AG08396 (cell line): Measurements from ENCODE around the gene UVSSA.

ENCODE experiments used
- DNase-seq: peaks from one replicate; pipeline ENCODE4 v3.0.0; 2012; ENCODE audit warnings: low spot score, mixed read lengths

UVSSA gene

DNA sequence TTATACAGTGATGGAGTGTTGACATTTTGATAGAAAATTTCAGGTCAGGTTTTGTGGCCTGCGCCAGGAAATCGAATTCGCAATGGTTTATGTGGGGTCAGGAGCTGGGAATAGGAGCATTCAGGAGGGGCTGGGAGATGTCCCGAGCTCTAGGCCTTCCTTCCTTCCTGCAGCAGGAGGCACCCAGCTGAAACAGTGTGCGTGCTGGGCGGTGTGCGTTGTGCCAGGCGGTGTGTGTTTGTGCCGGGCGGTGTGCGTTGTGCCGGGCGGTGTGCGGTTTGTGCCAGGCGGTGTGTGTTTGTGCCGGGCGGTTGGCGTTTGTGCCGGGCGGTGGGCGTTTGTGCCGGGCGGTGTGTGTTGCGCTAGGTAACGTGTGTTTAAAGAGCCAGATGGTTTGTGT is 1.7 kb downstream of the UVSSA start:
- no peak for DNase-seq

DNA sequence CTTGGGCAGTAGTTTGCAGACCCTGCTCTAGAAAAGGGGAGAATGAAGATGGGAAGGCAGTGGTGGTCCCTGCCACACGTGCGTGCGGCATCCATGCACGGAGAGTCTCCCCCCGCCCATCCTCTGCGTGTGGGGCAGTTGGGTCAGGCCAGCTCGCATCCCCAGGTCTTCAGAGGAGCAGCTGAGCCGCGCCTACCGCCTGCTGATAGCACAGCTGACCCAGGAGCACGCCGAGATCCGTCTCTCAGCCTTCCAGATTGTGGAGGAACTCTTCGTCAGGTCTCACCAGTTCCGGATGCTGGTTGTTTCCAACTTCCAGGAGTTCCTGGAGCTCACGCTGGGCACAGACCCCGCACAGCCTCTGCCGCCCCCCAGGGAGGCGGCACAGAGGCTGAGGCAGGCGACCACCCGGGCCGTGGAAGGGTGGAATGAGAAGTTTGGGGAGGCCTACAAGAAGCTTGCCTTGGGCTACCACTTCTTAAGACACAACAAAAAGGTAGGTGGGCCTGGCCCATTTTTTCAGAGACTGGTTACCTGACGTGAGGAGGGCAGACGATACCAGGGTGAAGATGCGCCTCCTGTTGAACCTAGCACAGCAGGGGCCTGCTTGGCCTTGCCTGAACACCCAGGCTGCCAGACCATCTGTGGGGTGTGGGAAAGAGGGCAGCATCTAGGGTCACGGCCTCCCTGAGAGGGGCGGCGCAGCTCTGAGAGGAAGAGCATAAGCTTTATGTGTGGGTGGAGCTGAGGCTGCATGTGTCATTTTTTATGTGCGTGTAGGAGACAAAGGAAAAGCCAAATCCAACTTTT is 2.6 kb downstream of the UVSSA start:
- no peak for DNase-seq

DNA sequence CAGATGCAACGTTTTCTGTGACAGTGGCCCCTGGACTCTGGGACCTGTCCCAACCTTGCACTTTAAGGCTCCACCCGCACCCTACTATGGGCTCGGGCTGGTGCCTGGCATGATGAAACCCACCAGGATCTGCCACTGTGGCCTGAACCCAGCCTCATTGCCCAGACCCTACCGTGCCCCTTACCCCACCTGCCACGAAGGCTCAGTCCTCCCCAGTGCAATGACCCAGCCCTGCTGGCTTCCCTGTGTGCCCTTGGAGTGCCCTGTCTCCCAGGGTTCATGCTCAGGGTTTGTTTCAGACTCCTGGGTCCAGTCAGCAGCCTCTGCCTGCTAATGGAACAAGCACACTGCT is 3.1 kb downstream of the UVSSA start:
- no peak for DNase-seq

DNA sequence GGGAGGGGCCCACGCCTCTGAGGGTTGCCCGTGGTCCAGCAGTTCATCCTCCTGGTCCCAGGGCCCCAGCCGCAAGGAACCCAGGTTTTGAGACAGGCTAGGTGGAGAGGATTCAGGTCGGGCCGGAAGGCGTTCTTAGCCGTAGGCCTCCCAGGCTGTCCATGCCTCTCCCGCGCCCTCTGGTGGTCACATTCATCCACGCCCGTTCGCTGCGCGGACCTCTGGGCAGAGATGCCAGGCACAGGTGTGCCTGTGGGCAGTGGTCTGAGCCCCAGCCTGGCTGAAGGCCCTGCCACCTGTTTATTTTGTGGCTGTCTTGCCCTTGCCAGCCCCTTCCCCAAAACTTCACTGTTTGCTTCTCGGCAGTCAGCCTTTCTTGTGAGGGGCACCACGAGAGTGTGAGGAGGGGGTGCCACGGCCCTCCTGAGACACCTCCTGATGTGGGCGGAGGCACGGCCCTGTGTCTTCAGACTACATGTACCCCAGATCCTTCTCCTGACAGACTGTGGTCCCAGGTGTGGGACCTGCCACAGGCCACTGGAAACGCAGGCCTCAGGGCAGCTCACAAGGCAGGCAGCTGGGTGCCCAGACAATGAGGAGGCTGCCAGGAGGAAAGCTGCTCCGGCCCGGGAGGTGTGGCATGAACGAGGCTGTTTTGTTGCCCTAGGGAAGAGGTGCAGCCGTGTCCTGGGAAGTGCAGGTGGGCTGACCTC is 5.0 kb downstream of the UVSSA start:
- DNase-seq = peak; percentile 89

DNA sequence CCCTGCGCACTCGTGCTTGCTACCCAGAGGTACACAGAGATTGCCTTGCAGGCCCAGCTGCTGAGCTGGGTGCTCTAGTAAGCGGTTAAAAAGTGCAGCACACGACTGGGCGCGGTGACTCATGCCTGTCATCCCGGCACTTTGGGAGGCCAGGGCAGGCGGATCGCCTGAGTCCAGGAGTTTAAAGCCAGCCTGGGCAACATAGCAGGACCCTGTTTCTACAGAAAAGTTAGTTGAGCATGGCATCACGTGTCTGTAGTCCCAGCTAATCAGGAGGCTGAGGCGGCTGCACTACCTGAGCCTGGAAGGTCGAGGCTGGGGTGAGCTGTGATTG is 5.5 kb downstream of the UVSSA start:
- no peak for DNase-seq

DNA sequence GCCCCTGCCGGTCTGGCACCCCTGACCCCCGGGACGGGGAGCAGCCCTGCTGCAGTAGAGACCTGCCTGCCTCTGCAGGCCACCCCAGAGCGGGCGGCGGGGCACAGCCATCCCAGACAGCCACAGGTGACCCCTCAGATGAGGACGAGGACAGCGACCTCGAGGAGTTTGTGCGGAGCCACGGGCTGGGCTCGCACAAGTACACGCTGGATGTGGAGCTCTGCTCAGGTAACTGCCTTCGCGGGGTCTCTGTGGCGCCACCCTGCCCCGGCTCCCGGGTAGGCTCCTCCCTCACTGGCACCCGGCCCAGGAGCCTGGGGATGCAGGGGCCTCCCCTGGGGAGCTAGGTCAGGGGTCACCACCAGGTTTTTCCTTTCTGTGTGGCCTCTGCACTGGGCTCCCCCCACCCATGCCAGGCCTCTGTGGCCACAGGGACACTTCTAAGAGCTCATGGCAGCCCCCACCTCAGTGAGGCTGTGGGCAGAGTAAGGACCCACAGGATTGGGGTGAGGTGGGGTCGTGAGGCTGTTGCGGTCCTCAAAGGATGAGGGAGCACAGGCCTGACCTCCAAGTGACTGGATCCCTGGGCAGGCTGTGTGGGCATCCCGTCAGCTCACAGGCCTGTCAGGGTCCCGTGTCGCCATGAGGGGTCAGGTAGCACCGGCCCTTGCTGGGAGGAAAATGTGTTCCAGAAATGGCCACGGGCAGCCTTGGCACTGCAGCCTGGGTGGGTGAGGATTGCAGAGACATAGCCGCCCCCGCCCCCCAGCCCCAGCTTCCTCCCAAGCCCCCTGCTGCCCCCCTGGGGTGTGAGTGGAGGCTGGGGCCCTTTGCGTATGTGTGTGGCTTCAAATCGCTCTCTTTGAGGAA is 6.4 kb downstream of the UVSSA start:
- DNase-seq = no peak

DNA sequence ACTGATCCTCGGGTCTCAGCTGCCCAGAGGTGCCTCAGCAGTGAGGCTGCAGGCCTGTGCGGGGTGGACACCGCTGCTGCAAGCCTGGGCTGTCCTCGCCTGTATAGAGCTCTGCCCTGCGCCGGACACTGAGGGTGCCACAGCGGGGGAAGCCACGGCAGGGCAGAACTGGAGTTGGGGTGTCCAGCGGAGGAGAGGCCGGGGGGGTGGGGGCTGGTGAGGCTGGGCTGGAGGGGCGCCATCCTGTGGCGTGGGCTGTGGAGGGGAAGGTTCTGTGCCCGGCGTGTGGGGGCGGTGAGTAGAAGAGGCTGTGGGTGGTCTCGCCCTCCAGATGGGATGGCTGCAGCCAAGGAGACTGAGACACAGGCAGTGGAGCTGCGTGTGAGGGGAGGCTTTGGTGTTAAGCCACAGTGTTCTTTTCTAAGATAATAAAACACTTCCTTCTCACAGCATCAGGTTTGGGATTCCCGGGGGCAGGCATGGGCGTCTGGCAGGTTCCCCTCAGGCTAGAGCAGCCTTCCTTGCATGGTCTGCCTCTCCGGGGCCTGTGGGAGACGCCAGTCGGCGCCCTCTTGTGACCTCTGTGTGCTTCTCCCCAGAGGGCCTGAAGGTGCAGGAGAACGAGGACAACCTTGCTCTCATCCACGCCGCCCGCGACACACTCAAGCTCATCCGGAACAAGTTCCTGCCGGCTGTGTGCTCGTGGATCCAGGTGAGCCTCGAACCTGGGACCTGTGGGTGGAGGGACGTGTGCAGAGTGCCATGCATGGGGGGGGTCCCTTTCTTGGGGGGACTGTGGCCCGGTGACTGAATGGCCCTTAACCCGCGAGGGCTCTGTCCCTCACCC is 7.4 kb downstream of the UVSSA start:
- DNase-seq = no peak

DNA sequence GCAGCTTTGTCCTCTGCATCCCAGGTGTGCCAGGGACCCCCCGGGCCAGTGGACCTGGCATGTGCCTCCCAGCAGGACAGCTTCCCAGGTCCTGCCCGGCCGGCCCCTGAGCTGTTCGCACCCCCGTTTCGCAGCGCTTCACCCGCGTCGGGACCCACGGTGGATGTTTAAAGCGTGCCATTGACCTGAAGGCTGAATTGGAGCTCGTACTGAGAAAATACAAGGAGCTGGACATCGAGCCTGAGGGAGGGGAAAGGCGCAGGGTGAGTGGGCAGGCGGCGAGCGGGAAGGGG is 7.9 kb downstream of the UVSSA start:
- no peak for DNase-seq

DNA sequence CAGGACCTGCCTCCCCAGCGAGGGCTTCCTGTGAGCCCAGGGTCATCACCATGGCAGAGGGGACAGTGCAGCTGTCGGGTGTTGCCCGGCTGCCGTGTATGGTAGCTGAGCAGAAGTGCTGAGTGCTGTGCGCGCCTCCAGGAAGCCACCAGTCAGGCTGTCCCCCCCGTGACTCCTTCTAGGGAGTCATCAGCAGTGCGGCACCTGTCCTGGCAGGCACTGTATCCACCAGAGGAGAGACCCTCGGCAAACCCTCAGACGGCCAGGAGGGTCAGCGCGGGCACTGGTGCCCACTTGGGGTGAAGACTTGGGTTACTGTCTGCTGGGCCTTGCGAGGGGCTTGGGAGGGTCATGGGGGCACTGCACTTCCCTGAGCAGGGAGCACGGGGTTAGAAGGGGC is 8.4 kb downstream of the UVSSA start:
- DNase-seq = no peak

DNA sequence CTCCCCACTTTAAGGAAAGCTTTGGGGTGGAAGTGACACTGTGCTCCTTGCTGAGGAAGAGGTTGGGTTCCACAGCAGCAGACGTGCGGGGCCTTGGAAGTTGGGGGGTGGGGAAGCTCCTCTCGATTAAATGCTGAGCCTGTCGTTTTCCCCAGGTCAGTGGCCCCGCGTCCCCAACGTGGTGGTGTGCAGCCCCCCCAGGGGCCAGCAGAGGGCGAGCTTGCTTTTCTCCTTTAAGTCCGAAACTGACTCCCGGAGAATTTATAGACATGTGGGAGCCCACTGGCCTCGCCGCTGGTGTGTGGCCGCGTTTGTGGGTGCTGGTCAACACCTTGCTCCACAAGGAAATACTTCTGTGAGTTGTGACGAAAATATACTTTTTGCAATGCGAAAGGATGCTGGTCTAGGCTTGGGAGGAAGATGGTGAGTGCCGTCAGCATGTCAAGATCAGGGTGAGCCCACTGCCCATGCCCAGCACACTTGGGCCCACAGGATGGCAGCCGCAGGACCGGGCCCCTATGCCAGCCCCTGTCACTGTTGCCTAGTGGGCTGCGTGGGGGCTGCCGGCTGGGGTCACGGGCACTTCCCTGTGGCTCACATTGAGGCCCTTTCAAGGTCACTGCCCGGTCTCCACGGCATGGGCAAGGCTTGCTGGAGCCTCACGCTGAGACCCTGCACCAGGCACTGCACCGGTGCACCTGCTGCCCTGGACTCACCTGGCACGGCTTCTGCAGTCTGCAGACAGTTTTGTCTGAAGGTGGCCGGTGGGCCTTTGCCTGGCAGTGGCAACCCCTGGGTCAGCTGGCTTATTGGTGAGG is 9.4 kb downstream of the UVSSA start:
- peak; percentile 84 for DNase-seq

DNA sequence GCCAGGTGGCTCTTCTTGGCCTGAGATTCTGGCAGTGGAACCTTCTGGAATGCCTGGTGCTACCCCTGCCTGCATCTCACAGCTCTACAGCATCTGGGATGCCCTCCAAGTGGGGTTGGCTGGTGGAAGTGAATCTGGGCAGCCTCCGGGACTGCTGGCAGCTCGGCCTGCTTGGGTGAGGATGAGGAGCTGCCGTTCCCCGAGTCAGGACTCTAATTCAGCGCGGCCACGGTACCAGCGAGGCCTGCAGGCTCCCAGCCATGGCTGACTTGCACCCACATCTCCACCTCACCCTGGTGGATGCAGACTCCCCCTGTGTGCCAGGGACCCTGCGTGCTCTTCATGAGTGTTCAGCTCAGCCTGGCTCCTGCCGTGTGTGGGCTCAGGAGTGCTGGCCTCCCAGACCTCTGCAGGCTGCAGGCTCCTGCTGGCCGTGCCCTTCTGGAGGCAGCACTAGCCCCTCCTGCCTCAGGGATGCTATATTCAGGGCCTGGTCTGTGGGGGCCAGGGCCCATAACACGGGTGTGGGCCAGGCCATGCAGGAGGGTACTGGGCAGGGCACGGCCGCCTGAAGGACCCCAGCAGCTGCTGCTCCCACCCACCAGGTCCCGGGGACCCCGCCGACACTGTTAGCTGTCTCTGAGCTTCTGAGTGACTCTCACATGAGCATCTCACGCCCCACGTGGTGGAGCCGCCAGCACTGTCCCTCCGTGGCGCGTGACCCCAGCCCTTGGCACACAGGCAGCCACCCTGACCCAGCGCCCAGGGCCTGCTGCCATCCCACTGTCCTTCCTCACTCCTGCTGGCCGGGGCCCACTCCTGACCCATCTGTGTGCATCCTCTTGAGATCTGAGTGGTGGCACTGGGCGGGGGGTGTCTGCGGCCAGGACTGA is 10.6 kb downstream of the UVSSA start:
- DNase-seq = no peak

DNA sequence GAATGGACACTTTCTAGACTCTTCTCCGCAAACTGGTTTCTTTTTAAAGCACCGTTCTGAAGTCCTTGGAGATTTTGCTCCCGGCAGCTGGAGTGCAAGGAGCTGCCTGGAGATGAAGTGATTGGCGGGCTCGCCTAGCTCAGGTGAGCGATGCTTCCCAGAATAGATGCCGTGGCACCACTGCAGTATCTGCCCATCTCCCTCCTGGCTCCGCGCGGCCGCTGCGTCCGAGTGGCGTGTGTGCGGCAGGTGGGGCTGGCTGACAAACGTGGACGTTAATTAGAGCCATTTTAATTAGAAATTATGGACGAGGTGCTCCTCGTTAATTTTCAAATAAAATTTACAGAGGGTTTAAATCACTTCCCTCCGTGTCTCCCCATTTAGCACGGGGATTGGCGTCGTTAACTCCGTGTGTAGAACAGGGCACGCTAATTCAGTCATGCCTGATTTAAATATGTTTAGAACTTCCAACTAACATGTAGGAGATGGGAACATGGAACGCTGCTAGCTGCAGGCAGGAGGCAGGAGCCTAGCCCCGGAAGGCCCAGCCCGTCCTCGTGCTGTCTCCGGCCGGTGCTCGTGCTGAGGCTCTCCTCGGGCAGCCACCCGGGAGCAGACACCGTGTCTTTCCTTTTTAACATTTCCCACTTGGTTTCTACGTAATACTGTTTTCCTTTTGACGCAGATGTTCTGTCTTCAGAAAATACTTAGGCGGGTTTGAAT is 11.6 kb downstream of the UVSSA start:
- DNase-seq = no peak

DNA sequence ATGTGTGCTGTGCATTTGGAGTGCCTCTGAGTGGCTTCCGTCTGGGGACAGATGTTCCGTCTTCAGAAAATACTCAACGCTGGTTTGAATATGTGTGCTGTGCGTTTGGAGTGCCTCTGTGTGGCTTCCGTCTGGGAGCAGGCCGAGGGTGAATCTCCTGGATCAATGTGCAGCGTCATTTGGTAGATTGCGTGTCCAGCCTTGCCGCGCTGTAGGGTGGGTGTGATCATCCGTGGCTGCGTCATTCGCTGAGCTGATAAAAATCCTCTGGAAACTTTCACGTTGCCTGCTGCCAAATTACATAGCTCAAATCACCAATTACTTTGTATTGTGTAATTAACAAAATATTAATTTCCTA is 12.1 kb downstream of the UVSSA start:
- no peak for DNase-seq

DNA sequence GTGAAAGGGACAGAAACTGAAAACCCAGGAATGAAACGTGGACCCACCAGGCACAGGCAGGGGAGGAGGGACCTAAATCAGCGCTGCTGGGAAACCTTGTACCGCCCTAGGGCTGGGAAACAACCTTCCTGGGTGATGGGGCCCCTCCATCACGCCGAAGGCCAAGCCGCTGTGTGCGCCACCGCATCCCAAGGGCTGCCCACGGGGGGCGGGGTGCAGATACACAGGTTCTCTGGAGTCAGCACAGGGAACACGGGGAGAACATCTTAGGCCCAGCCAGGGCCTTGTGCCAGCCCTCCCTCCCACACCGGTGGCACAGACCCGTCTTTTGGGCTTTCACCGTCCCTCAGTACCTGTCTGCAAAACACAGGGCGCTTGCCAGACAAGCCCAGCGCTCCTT is 13.0 kb downstream of the UVSSA start:
- no peak for DNase-seq

DNA sequence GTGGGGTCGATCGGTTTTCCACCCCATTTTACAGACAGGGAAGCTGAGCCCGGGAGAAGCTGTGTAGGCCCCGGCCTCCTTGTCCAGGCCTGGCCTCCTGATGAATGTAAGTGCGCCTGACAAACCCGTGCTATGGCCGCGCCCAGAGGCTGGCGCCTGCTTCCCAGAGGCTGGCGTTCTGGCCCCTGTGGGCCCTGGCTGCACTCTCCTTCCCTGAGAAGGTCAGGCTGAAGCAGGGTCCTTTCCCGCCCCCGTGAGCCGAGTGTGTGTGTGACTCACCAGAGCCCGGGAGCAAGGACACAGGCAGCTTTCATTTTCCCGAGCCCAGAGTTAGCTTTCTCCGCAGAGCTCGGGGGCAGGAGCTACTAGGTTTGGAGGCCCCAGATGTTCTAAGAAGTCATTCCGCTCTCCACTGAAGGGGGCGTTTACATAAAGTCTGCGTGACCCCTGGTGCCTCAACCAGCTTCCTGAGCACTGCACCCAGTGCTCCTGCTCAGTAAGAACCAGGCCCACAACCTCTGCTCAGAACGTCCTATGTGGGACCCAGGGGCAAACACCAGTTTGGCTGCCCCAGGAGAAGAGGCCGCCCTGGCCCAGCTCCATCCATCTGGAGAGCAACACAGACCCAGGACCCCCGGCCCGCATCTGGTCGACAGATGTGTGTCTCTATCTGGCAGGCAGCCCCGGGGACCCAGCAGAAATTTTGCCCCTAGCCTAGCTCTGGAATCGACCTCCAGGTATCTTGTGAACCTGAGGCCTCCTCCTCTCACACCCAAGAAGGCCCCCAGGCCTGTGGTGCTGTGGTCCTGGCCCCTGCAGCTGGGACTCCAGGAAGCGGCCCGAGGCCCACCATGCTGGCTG is 13.6 kb downstream of the UVSSA start:
- DNase-seq = peak; percentile 58

DNA sequence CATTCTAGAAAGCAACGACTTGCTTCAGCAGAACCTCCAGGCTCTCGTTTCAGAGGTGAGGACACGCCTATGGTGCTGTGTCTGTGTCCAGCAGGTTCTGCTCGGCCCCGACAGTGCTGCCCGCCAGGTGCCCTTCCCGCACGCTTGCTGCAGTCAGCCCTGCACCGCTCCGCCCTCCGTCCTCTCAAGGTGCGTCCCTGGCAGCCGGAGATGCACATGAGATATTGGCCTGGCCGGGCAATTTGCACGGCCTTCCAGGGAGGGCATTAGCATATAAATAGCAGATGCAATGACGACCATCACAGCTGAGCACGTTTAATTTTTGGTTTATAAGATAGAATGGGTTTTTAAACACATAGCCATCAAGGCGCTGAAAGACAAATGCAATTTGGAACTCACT is 14.4 kb downstream of the UVSSA start:
- no peak for DNase-seq

DNA sequence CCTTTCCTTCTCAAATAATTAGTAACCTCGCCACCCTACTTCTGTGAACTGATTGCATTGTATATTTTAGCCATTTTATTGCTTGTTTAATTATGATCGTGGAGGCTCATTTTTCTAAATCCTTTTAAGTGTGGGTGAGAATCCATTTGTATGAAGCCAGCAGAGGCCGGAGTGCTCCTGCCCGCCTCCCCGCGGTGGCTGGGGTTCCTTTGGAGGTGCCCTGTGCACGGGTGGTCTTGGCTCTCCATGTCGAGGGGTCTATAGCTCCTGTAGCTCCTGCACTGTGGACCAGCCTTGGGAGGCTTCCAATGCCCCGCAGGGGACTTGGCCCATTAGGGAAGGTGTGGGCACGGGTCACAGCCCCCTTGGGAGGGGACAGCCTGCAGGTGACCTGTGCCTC is 15.0 kb downstream of the UVSSA start:
- DNase-seq = no peak

DNA sequence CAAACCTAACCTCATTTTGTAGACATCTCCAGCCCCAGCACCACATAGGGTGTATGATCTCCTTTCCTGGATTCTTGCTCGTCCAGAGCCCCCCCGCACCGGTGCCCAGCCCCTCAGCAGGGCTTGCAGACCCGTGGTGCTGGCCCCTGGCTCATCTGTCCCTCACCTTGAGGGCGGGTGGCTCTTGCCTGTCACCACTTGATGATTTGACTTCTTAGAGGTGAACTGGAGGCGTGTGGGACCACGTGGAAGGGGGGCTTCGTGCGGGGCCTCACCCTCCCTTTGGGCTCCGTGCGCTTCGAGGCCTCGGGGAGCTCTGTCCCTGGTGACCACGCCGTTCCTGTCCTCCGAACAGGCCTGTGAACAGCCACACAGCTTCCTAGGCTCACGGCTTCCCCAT is 15.5 kb downstream of the UVSSA start:
- no peak for DNase-seq

DNA sequence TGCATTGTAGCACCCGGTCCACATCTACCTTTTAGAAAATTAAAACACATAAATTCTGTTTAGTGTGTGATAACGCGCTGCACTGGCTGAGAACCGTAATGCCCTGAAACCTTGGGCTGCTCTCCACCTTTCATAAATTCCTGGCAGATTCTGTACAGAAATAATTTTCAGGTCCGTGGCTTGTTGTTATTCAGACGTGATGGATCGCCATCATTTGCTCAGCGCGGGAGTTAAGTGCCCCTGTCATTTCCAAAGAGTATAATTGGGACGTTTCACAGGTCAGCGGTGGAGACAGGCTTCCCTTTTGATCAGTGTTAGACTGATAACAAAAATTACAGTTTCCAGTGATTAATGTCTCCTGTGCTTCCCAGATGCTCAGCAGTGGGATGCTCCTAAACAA is 16.5 kb downstream of the UVSSA start:
- DNase-seq = no peak
